ENCODE data around the gene BAIAP2L1.

DNA sequence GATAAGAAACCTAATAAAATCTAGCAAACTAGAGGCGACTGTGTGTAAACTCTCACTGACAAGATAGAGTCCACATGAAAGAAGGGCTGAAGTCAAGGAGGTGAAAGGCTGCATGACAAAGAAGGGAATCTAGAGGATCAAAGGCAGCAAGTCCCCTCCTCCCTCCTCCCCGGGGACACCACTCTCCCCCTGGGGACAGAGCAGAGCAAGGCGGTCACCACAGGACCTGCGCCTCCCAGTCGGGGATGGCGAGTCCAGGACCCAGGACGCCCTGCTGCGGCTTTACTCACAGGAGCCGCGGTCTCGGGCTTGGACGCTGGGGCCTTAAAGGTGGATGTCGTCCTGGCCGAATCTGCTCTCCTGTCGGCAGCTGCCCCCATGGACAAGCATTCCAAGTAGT lies 97.0 kb downstream of the BAIAP2L1 start:
- TF ChIP-seq POLR2A (IDR thresholded peaks at IDR 0.05) (no peak), POLR2AphosphoS5 (IDR thresholded peaks at IDR 0.05) (no peak)
- TF ChIP-seq, protein P1, sequence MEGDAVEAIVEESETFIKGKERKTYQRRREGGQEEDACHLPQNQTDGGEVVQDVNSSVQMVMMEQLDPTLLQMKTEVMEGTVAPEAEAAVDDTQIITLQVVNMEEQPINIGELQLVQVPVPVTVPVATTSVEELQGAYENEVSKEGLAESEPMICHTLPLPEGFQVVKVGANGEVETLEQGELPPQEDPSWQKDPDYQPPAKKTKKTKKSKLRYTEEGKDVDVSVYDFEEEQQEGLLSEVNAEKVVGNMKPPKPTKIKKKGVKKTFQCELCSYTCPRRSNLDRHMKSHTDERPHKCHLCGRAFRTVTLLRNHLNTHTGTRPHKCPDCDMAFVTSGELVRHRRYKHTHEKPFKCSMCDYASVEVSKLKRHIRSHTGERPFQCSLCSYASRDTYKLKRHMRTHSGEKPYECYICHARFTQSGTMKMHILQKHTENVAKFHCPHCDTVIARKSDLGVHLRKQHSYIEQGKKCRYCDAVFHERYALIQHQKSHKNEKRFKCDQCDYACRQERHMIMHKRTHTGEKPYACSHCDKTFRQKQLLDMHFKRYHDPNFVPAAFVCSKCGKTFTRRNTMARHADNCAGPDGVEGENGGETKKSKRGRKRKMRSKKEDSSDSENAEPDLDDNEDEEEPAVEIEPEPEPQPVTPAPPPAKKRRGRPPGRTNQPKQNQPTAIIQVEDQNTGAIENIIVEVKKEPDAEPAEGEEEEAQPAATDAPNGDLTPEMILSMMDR (IDR thresholded peaks at IDR 0.05): no peak
